22Rv1 (cell line): ENCODE measurements around the gene VPS25.

ENCODE experiments used
- ZFX ChIP-seq: fragments of 450-650 bp; IDR thresholded peaks from 2 replicates; pipeline ENCODE4 v1.6.1; 2017; ENCODE audit warnings: antibody characterized with exemption, borderline replicate concordance
- TF ChIP-seq, protein P1 (sequence below): fragments of 450-650 bp; IDR thresholded peaks from 2 replicates; pipeline ENCODE4 v1.5.1; 2017; ENCODE audit warnings: mild to moderate bottlenecking

DNA sequence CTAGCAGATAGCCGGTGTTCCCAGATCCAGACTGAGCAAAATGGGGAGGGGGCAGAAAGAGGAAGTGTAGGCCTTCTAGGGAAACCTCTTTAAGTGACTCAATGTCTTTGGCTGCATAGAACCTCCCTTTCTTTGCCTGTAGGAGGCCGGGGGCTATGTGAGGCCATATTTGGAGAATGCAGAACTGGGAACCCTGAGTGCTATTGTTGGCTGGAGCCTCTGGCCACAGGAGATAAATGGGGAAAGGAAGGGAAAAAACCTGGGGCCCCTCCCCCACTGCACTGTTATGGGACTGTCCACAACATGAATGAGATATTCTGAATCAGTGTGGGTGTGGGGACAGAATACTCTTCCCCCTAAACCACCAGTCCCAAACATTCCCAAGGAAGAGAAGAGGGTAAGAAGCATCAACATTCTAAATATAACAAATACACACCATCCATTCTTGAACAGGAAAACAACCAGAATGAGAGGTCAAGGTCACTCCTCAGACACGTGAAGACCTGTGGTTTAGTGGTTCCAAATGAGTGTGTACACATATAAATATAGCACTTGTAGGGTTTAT lies 2.4 kb downstream of the VPS25 start:
- TF ChIP-seq, protein P1, sequence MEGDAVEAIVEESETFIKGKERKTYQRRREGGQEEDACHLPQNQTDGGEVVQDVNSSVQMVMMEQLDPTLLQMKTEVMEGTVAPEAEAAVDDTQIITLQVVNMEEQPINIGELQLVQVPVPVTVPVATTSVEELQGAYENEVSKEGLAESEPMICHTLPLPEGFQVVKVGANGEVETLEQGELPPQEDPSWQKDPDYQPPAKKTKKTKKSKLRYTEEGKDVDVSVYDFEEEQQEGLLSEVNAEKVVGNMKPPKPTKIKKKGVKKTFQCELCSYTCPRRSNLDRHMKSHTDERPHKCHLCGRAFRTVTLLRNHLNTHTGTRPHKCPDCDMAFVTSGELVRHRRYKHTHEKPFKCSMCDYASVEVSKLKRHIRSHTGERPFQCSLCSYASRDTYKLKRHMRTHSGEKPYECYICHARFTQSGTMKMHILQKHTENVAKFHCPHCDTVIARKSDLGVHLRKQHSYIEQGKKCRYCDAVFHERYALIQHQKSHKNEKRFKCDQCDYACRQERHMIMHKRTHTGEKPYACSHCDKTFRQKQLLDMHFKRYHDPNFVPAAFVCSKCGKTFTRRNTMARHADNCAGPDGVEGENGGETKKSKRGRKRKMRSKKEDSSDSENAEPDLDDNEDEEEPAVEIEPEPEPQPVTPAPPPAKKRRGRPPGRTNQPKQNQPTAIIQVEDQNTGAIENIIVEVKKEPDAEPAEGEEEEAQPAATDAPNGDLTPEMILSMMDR: no peak
- TF ChIP-seq ZFX: no peak
